SK-N-SH (cell line): ENCODE results near the gene CAPN9. TPM values are rescaled to one million over a fixed set of nuclear protein-coding genes. Genes with fewer than 3 reads are reported as not detected.

ENCODE experiments used
- CTCF ChIA-PET: fragments of 300-600, 350-600 bp; formaldehyde crosslinking; extraction: SDS; loops from one replicate; lab custom pipeline; 2021; lab: Yijun Ruan, JAX
- POLR2A ChIA-PET: fragments of 350-600 bp; sonication (Branson Sonifier 250); formaldehyde crosslinking; extraction: SDS; loops from one replicate; lab custom pipeline; 2020; ENCODE audit warnings: antibody characterized with exemption, inconsistent platforms; lab: Yijun Ruan, JAX
- DNase-seq: peaks from one replicate; pipeline ENCODE4 v3.0.0; 2012
- H2AFZ ChIP-seq: fragments of 200-600 bp; sonication (generic); 2 replicates; pipeline ENCODE4 v1.8.1; 2016; ENCODE audit warnings: antibody characterized with exemption, mild to moderate bottlenecking, low read depth
- H3F3A ChIP-seq: fragments of 200-600 bp; sonication (generic); replicated peaks from 2 replicates; pipeline ENCODE3; 2016; ENCODE audit warnings: antibody characterized with exemption, mild to moderate bottlenecking; ENCODE audit not compliant: insufficient read depth
- H3K27ac ChIP-seq, 2 experiments: fragments of 200-500 bp in 1 of 2; fragments of 200-600 bp in 1 of 2; sonication (Bioruptor generic) in 1 of 2; sonication (generic), shearing (Covaris generic) in 1 of 2; 2 replicates each; pipeline versions ENCODE4 v1.5.1 to v1.6.1; 2014 to 2016; ENCODE audit warnings: low read depth in 2 of 2, inconsistent platforms in 1 of 2, low read length in 1 of 2, mild to moderate bottlenecking in 1 of 2, mixed read lengths in 1 of 2
- H3K27me3 ChIP-seq: fragments of 200-600 bp; sonication (generic), shearing (Covaris generic); 2 replicates; pipeline ENCODE4 v1.6.1; 2016; ENCODE audit warnings: mixed run types; ENCODE audit not compliant: insufficient read depth
- H3K36me3 ChIP-seq, 2 experiments: fragments of 200-500 bp in 1 of 2; fragments of 200-600 bp in 1 of 2; sonication (Bioruptor generic) in 1 of 2; sonication (generic) in 1 of 2; replicated peaks in 1 of 2; 2 replicates each; pipeline versions ENCODE3 to v1.5.1; 2014 to 2016; ENCODE audit warnings: low read length in 1 of 2, mild to moderate bottlenecking in 1 of 2; ENCODE audit not compliant: insufficient read depth in 2 of 2, control insufficient read depth in 1 of 2
- H3K4me1 ChIP-seq, 2 experiments: fragments of 200-500 bp in 1 of 2; fragments of 200-600 bp in 1 of 2; sonication (Bioruptor generic) in 1 of 2; sonication (generic), shearing (Covaris generic) in 1 of 2; 2 replicates each; pipeline versions ENCODE4 v1.5.1 to v1.6.1; 2014 to 2016; ENCODE audit warnings: low read depth in 1 of 2, low read length in 1 of 2, mixed run types in 1 of 2; ENCODE audit not compliant: insufficient read depth in 2 of 2, control insufficient read depth in 1 of 2
- H3K4me2 ChIP-seq: fragments of 200-600 bp; sonication (generic), shearing (Covaris generic); 2 replicates; pipeline ENCODE4 v1.6.1; 2017; ENCODE audit warnings: mixed run types
- H3K4me3 ChIP-seq, 2 experiments: fragments of 200-500 bp in 1 of 2; fragments of 200-600 bp in 1 of 2; sonication (Bioruptor generic) in 1 of 2; sonication (generic), shearing (Covaris generic) in 1 of 2; 2 replicates each; pipeline versions ENCODE4 v1.5.1 to v1.8.1; 2014 to 2016; ENCODE audit warnings: low read depth in 2 of 2, inconsistent platforms in 1 of 2, low read length in 1 of 2, mild to moderate bottlenecking in 1 of 2, mixed read lengths in 1 of 2, moderate library complexity in 1 of 2
- H3K79me2 ChIP-seq: fragments of 200-600 bp; sonication (generic); 2 replicates; pipeline ENCODE4 v1.8.1; 2017; ENCODE audit warnings: mild to moderate bottlenecking; ENCODE audit not compliant: insufficient read depth
- H3K9ac ChIP-seq: fragments of 200-600 bp; sonication (generic); 2 replicates; pipeline ENCODE4 v1.6.1; 2017; ENCODE audit warnings: mixed run types
- H3K9me2 ChIP-seq: fragments of 200-600 bp; sonication (generic); 2 replicates; pipeline ENCODE4 v1.6.1; 2017; ENCODE audit warnings: mixed run types
- H3K9me3 ChIP-seq: fragments of 200-600 bp; sonication (generic); 2 replicates; pipeline ENCODE4 v1.6.1; 2017; ENCODE audit warnings: mixed run types, mild to moderate bottlenecking, moderate library complexity
- H4K20me1 ChIP-seq: fragments of 200-600 bp; sonication (generic); 2 replicates; pipeline ENCODE4 v1.6.1; 2017; ENCODE audit warnings: mild to moderate bottlenecking, mixed run types; ENCODE audit not compliant: insufficient read depth
- EP300 ChIP-seq, 2 experiments: IDR thresholded peaks; 2 replicates each; pipeline versions ENCODE4 v1.4.0 to v1.6.1; 2012; ENCODE audit warnings: borderline replicate concordance in 1 of 2, low read depth in 1 of 2, low read length in 1 of 2
- GABPA ChIP-seq: IDR thresholded peaks from 2 replicates; pipeline ENCODE4 v1.4.0; 2012; ENCODE audit warnings: low read depth, mild to moderate bottlenecking
- GATA2 ChIP-seq: sonication (generic); formaldehyde crosslinking; IDR thresholded peaks from 2 replicates; pipeline ENCODE4 v1.5.0; 2020; ENCODE audit warnings: mild to moderate bottlenecking, missing genetic modification reagents
- MAX ChIP-seq: IDR thresholded peaks from 2 replicates; pipeline ENCODE4 v1.4.0; 2012; ENCODE audit warnings: low read depth
- MXI1 ChIP-seq: IDR thresholded peaks from 2 replicates; pipeline ENCODE4 v1.6.1; 2012; ENCODE audit warnings: mild to moderate bottlenecking, low read depth, low read length, improper control_type of control experiment
- NRF1 ChIP-seq: IDR thresholded peaks from 2 replicates; pipeline ENCODE4 v1.6.1; 2012; ENCODE audit warnings: low read depth, mild to moderate bottlenecking, low read length
- RAD21 ChIP-seq: IDR thresholded peaks from 2 replicates; pipeline ENCODE4 v1.6.1; 2012; ENCODE audit warnings: mild to moderate bottlenecking, low read length
- RCOR1 ChIP-seq: fragments of 150-350 bp; IDR thresholded peaks from 2 replicates; pipeline ENCODE4 v1.6.1; 2017; ENCODE audit warnings: antibody characterized with exemption, low read length
- REST ChIP-seq: IDR thresholded peaks from 2 replicates; pipeline ENCODE4 v1.6.1; 2012; ENCODE audit warnings: mild to moderate bottlenecking, low read depth, low read length, moderate library complexity
- TAF1 ChIP-seq: IDR thresholded peaks from 2 replicates; pipeline ENCODE4 v1.6.1; 2012; ENCODE audit warnings: low read depth, mild to moderate bottlenecking, low read length, moderate library complexity, borderline replicate concordance
- USF1 ChIP-seq: IDR thresholded peaks from 2 replicates; pipeline ENCODE4 v1.4.0; 2012; ENCODE audit warnings: low read depth, borderline replicate concordance
- YY1 ChIP-seq: IDR thresholded peaks from 2 replicates; pipeline ENCODE4 v1.4.0; 2012; ENCODE audit warnings: low read depth, mild to moderate bottlenecking
- WGBS: methylation state at CpG from one replicate; pipeline ENCODE4 v1.1.6; 2017; ENCODE audit warnings: low lambda C conversion rate; 5-methylcytosine and 5-hydroxymethylcytosine counted together
- polyA plus RNA-seq, 3 experiments: library from polyadenylated mRNA; depleted of rRNA; stranded (reverse); fragments of >200 nt; gene quantifications; 2 replicates each; pipeline ENCODE4 v1.2.3, GENCODE V29; 2012

CAPN9 gene
- polyA plus RNA-seq, 1 of the 3 experiments (the other 2 are of a cell fraction) = not detected

GRCh38 chr1:230737622-230738262 lies 9.4 kb upstream of the CAPN9 start (continued):
- TF ChIP-seq USF1 = no peak

- no peak for TF ChIP-seq NRF1
- TF ChIP-seq TAF1 = no peak
- no peak for TF ChIP-seq MAX
- TF ChIP-seq RAD21 = no peak
- no peak for TF ChIP-seq GABPA
- no peak for TF ChIP-seq REST
- TF ChIP-seq GATA2 = no peak
- TF ChIP-seq RCOR1 = no peak
- no peak for TF ChIP-seq YY1
- TF ChIP-seq EP300 (IDR thresholded peaks at IDR 0.05; ENCODE audit: borderline replicate concordance in 1 of 2, low read depth in 1 of 2, low read length in 1 of 2) = no peak
- TF ChIP-seq USF1 = no peak
- TF ChIP-seq MXI1 = no peak
- TF ChIP-seq, all 33 proteins: peak for 0
- no peaks in the 10 kb centered on the region for H3K36me3 ChIP-seq
- H2AFZ ChIP-seq = no peak overlapping the region
- H3K9me2 ChIP-seq = no peaks in the 10 kb centered on the region
- H3K9me3 ChIP-seq = no peaks in the 10 kb centered on the region
- no peaks in the 10 kb centered on the region for H3F3A ChIP-seq
- no peaks in the 10 kb centered on the region for H3K27me3 ChIP-seq
- H3K4me2 ChIP-seq = no peak overlapping the region
- POLR2A ChIA-PET = no interaction called here
- H3K4me3 ChIP-seq = no peak overlapping the region
- WGBS = 76% methylated on average over 12 of the region's 12 CpGs
- H3K4me1 ChIP-seq = peaks cover 0 to 14% of the 10 kb centered on the region in 2 experiments; a peak in 1 of 4 replicates
- no peak overlapping the region for H3K27ac ChIP-seq
- H3K79me2 ChIP-seq = no peaks in the 10 kb centered on the region
- CTCF ChIA-PET = no interaction called here
- DNase-seq = no peak
- H4K20me1 ChIP-seq = no peaks in the 10 kb centered on the region
- H3K9ac ChIP-seq = no peak overlapping the region
These were observed 7.5 kb upstream of the CAPN9 start for GRCh38 chr1:230739564-230740290.
